ENCODE data around the gene TAS1R1.
A peak's percentile ranks its signal among the peaks of the same experiment; 100 is the strongest.

The TAS1R1 gene

DNA sequence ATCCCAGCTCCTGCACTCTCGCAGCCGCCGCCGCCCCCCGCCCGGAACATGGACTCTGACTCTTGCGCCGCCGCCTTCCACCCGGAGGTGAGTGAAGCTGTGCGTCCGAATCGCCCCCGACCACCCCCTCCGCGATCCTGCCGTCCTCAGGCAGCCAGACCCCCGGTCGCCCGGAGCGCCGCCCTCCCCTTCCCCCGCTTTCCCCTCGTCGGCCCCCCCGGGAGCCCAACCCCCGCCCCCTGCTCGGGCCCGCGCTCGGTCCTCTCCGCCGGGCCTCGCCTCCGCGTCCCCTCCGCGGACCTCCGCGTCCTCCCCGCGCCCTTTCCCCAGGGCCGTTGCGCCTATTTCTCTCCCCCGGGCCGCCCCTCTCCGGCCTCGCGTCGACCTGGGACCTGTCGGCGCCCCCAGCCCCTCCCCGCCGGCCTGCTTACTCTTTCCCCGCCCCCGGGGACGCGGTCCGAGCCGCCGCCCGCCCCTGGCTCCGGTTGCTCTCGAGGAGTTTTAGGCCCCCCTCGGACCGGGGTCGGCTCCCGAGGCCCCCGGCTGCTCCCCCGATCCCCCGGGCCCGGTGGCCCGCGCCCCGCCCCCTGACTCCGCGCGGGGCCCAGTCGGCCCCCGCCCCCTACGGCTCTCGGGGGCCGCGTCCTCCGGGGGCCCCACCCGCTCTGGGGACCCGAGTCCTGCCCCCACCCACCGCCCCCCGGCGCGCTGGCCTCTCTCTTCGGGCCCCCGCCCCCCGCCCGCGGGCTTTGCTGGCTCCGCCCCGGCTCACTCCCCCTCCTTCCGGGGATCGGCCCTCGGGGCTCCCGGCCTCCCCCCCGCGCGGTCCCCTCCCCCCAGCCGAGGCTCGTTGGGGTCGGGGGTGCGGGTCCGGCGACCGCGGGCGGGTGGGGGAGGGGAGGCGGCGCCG is 59.2 kb downstream of the TAS1R1 start:
- DNase-seq, result peak; percentile 69

DNA sequence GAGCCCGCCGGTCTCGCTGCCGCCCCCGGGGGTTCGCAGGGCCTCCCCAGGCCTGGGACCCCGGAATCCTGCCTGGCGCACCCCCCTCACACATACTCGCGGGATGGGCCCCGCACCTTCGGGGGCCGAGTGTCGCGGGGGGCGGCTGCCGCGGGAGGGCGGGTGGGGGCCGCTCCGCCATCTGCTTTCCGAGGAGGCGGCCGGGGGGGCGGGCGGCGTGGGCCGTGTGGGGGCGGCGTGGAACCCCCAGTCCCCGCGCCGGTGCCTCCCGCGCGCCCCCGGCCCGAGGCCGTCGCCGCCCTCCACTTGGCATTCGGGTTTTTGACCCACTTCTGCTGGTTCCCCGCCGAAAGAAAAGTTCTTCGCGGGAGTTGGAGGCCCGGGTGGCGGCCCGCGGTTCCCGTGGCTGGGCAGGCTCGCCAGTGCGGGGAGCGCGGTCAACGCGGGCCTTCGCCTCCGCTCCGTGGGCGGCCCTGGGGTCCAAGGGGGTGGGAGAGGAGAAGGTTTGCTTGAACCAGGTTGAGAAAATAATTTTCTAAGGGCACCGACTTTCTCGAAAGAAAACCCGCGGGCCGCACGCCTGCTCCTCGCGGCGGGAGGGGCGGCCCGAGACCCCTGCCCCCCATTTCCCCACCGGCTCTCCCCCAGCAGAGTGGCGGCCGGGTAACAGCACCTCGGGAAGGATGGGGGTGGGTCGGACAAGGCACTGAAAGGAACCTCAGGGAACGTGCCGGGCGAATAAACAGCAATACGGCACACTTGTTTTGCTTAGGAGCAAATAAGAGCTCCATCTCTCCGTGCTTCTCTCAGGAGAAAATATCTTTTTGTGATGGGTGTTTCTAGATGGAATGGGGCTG is 60.0 kb downstream of the TAS1R1 start:
- DNase-seq, result no peak

DNA sequence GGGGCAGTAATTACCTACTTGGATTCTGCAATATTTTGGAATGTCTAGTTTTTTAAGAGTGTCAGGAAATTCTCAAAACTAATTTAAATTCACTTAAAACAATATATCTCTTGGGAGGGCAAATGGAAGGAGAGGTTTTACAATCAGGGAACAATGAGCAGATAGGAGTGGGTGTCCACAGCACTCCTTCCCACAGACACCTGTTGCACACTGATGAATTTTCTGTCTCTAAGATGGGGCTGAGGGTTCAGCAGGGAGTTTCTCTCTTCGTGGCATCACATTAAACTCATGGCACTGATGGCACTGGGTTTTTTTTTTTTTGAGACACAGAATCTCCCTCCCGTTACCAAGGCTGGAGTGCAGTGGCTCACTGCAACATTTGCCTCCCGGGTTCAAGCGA is 63.9 kb downstream of the TAS1R1 start:
- no peak for DNase-seq

DNA sequence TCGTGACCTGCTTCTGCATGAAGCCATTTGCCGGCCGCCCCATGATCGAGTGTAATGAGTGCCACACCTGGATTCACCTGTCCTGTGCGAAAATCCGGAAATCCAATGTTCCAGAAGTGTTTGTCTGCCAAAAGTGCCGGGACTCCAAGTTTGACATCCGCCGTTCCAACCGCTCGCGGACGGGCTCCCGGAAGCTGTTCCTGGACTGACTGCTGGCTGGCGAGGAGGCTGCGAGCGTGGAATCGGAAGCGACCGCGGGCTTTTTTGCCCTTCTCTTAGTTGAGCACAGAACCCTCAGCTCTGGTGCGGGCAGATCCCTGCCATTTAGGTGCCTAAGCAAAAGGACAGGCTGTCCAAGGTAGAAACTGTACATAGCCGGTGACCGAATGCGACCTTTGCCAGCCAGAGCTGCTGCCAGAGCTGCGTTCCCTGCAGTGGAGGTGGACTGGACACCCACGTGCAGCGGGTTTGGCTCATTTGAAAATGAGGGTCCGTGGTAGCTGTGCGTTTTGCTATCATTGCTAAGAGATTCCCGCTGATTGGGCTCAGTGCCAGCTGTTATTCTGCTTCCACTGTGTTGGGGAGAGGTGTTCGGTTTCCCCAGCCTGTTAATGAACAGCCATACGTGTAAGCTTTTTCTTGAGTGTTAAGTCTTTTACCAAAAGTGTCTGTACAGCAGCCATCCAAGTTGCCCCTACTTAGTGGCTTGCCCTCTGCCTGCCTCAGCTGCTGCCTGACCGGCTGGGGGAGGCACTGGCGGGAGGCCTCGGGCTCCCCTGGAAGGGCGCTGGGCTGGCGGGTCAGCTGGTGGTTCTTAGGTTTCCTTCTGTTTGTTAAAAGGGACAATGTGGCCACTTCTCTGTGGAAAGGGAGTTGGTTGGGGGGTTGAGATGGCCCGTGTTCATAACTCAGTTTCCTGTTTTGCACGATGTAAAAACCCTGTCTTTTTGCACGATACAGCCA is 66.6 kb downstream of the TAS1R1 start:
- peak; percentile 7 for DNase-seq

DNA sequence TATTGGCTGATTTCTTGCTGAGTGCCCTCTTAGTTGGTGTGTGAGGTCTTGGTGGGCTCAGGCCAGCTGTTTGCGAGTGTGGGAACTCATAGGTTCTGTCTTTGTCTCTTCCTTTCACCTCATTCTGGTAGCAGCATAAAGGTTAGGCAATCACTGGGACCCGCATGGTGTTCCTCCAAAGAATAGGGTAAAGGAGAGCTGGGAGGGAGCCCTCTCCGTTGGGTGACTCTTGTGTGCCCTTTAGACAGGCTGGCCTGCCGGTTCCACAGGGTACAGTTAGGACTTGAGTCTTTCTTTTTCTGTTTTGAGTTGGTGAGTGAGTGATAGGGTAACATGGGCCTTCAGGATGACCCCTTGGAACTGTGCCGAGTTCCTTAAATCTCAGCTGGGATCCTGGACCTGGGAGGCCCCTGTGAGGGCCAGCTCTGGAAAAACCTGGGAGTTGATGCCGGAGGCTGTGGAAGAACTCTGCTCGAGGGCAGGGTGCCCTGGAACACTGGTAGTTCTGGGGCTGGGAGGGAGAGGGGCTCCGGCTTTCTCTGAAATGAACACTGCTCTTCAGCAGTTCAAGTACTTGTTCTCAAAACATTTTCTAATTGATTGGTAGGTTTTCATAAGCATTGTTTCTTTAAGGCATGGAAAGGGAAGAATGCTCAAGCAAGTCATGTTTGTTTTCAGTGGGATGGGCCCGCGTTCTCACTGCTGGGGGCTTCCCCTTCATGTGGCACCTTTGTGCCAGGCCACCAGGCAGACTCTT is 67.5 kb downstream of the TAS1R1 start:
- DNase-seq, result no peak

DNA sequence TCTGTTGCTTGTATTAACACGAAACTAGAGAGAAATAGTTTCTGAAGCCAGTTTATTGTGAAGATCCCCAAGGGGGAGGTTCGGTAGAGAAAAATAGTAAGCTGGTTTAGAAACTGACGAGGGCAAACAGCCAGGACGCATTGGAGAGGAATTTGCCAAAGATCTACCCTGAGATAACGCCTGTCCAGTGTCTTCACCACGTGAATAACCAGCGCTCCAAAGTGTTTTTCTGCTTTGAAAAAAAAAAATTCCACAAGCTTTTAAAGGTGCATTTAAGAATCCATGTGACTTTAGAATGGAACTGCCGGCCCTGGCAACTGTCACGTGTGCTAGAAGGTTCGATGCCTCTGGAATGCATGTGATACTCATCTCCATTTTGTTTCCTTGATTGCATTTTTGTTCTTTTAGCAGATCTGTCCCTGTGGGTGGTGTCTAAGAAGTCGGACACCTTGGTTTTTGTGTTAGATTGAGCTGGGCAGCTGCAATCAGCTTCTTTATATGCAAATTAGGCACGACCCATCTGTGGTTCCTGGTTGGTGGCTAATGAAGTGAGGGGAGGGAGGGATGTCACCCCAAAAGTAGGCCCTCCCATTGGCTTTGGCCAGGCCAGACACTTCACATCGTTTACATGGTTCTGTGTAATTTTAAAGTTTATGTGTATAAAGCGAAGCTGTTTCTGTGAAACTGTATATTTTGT is 68.3 kb downstream of the TAS1R1 start:
- no peak for DNase-seq

DNA sequence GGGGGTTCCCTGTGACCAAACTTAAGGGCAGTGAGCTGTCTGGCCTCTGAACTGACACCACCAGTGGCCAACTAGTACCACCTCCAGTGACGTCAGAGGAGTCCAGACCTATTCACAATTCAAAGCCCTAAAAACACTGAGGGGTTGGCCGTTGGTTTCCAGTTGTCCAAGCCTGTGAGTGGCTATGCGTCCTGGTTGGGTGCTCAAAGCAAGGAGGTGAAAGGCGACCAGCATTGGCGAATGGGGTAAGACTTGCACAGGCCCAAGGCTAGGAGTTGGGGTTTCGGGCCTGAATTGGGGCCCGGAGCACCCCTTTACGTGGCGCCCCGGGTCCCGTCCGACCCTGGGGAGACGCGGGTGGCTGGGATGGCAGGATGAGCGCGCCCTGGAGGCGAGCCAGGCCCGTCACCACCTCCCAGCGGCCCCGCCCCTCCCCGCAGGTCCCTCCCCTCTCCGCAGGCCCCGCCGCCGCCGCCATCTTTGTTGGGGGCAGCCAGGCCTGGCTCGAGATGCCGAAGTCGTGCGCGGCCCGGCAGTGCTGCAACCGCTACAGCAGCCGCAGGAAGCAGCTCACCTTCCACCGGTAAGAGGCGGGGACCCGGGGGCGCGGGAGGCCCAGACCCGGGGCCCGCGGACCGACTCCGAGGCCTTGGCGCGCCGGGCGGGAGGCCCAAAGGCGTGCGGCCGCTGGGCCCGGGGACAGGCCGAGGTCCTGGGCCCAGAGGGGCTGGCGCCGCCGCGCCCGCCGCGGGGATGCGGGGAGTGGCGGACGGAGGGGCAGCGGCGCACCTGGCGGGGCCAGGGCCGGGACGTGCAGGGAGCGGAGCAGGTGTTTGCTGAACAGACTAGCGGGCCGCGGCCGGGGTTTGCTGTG is 69.8 kb downstream of the TAS1R1 start, which contains the start of gene THAP3:
TSS of gene THAP3 (plus strand) at position 159 of the 874 bp plus-strand sequence. CDS start at position 510, 351 bp downstream.
- DNase-seq, result peak; percentile 88

DNA sequence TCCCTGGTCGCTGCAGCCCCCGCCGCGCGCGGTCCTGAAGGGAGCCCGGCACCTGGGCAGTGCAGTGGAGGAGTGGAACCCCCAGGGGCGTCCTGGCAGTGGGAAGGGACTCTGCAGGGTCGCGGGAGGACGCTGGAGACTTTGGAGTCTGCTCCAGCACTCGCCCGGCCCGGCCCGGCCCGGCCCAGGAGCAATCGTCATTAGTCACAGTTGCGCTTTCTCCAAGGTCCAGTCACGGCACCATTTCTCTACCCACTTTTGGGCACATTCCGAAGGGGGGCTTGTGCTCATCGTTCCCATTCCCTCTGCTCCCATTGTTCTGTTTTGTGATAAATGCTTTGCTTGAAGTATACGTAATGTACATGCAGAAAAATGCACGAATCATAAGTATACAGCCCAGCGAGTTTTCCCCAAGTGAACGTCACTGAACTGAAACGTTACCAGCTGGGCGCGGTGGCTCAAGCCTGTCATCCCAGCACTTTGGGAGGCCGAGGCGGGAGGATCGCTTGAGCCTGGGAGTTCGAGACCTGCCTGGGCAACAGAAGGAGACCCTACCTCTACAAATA is 70.6 kb downstream of the TAS1R1 start:
- DNase-seq, result peak; percentile 29

DNA sequence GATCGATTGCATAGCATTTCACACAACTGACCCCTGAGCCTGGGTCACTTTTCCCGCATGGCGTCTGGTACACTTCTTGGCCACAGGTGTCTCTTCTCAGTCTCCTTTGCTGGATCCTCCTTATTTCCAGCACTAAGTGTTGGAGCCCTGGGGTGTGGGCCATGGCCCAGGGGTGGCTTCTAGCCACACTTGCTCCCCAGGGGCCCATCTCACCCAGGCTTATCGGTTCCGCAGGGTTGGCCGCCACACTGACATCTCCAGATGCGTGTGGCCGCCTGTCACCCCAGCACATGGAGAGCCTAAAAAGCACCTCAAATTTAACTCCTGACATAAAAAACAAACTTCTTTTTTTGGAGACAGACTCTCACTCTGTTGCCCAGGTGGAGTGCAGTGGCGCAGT is 71.9 kb downstream of the TAS1R1 start:
- no peak for DNase-seq

DNA sequence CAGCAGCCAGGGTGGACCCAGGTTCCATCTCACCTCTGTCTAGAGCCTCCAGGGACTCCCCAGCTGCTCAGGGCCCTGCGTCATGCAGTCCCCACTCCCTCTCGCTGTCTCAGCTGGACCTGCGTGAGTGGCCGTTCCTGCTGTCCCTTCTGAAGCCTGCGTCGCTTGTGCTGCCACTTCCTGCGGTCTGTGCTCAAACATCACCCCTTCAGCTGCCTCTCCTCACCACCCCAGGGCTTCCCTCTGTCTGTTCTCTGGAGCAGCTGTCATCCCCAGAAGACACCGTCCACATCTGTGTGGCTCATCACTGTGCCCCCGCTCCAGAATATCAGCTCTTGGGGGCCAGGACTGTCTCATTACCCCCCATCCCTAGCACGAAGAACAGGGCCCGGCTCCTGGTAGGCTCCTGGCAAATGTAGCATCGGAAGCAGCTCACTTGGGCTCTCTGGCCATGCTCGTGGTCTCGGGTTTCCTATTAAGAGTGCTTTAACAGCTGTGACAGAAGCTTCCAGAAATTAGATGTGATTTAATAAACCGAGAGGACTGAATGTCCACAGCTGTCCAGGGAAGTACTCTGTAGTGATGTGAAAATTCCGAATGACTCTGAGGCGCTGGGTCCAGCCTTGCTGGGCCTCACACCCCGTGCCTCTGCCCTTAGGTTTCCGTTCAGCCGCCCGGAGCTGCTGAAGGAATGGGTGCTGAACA is 72.9 kb downstream of the TAS1R1 start:
- no peak for DNase-seq

DNA sequence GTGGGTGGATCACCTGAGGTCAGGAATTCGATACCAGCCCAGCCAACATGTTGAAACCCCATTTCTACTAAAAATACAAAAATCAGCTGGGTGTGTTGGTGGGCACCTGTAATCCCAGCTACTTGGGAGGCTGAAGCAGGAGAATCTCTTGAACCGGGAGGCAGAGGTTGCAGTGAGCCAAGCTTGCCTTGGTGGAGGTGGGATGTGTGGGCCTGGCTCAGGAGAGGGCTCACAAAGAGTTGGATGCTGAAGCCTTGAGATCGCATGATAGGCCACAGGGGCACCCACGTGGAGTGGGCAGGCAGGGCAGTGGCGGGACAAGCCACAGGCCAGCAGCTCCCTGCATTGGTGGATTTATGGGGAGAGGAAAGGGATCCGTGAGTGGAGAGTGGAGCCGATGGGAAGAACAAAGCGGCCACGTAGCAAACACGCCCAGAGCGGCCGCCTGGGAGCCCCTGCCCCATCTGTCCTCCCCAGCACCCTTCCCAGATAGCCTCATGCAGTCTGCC is 73.9 kb downstream of the TAS1R1 start:
- no peak for DNase-seq

Measured in NCI-H82 (cell line).